ENCODE results near the gene DEFB127.
"Not testable (repeated sequence)": the region's sequence is repeated elsewhere in the genome, so short reads cannot be mapped to it uniquely, and the experiment has no call there.

DEFB127 gene

DNA sequence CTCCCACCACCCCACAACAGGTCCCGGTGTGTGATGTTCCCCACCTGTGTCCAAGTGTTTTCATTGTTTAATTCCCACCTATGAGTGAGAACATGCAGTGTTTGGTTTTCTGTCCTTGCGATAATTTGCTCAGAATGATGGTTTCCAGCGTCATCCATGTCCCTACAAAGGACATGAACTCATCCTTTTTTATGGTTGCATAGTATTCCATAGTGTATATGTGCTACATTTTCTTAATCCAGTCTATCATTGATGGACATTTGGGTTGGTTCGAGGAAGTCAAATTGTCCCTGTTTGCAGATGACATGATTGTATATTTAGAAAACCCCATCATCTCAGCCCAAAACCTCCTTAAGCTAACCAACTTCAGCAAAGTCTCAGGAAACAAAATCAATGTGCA is 46.4 kb downstream of the DEFB127 start:
- H3K9me3 Mint-ChIP-seq (ENCODE audit: low read depth); H3K36me3 Mint-ChIP-seq; H3K4me1 Mint-ChIP-seq (ENCODE audit: low read depth); H3K4me3 Mint-ChIP-seq; H3K27ac Mint-ChIP-seq; H3K27me3 Mint-ChIP-seq: not testable (repeated sequence)

All from activated naive CD8-positive, alpha-beta T cell (primary cell).